Posterior vena cava (tissue), 2 donors: ENCODE results near the gene PLA2G12B. TPM values are rescaled to one million over a fixed set of nuclear protein-coding genes. Genes with fewer than 3 reads are reported as not detected.

Source experiments
- DNase-seq: peaks from one replicate; pipeline ENCODE4 v3.0.0-alpha.2; 2020; ENCODE audit warnings: low spot score
- intact Hi-C, 2 donors: fragments of 100-400 bp; cut with DNase I; formaldehyde crosslinking; loops; one replicate each; pipeline versions ENCODE4 v1.14.1 to v1.14.2; 2022 to 2023
- total RNA-seq, 2 donors: library from RNA; stranded (reverse); fragmentation: NEBNext Ultra II Directional; extraction: Animal tissue kit (Norgen Biotek cat#: 25700); gene quantifications; one replicate each; pipeline ENCODE4 v1.2.1, GENCODE V29; 2021
- donor health status: DM: yes; HTN: yes; CAD: no.
- donor health status: DM: yes; HTN: yes; CAD: no.

The PLA2G12B gene
- total RNA-seq, 2 donors from 2014 or later, result not detected

- intact Hi-C loops, result no loop called here
- no peak for DNase-seq
These were observed 55.1 kb downstream of the PLA2G12B start for GRCh38 chr10:72899545-72899944.

GRCh38 chr10:72898616-72899015, 56.0 kb downstream of the PLA2G12B start:
- no peak for DNase-seq
- intact Hi-C loops, result no loop called here

- intact Hi-C loops, result no loop called here
- no peak for DNase-seq
These were observed 59.3 kb downstream of the PLA2G12B start for GRCh38 chr10:72895236-72895850.

DNA sequence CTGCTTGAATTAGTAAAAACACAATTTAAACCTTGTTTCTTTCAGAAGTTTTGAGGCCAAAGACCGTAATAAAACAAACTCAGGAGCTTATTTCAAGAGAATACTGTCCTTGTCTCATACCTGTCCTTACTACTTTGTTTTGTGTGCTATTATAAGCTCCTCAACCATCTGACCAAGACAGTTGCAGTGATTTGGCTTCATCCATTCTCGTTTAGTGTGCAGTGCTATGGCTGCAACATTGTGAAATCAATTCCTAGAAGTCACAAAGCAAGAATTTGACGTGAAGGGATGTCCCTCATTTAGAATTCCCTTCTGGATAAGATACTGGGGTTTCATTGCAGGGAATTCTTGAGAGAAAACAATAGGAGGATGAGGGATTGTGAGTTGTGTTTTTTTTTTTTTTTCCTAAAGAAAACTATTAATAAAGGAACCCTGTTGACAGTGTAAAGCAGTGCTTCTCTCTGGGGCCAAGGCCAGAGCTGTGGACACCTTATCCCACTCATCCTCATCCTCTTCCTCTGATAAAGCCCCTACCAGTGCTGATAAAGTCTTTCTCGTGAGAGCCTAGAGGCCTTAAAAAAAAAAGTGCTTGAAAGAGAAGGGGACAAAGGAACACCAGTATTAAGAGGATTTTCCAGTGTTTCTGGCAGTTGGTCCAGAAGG, 61.3 kb downstream of the PLA2G12B start, which contains the start of gene OIT3:
OIT3 (plus strand) TSS at position 604 of the 663 bp plus-strand sequence. CDS start 60 bp downstream, outside the sequence.
- no peak for DNase-seq
- intact Hi-C loops, result no loop called here

DNA sequence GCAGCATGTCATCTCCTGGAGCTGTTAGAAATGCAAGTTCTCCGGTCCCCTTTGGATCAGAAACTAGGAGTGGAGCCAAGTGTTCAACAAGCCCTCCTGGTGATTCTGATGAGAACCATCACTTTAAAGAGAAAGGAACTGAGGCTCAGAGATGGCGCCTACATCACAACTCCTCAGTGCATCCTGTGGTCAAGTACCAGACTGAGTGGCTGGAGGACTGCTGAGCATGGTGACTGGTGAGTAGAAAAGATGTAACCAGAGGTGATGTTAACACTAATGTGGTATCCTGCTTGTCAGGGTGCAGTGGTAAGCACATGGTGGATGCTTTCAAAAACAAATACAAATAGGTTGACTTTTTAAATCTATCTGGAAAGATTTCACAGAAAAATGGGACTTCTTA, 64.5 kb downstream of the PLA2G12B start:
- intact Hi-C loops, result no loop called here
- no peak for DNase-seq

DNA sequence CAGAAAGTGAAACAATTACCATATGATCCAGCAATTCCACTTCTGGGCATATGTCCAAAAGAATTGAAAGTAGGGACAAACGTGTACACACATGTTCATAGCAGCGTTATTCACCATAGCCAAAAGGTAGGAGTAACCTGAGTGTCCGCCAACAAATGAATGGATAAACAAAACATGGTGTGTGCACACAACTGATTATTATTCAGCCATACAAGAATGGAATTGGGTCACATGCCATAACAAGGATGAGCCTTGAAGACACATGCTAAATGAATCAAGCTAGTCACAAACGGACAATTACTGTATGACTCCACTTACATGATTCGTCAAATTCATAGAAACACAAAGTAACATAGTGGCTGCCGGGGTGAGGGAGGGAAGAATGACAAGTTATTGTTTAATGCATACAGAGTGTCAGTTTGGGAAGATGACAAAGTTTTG, 65.2 kb downstream of the PLA2G12B start:
- DNase-seq, result no peak
- intact Hi-C loops, result no loop called here

DNA sequence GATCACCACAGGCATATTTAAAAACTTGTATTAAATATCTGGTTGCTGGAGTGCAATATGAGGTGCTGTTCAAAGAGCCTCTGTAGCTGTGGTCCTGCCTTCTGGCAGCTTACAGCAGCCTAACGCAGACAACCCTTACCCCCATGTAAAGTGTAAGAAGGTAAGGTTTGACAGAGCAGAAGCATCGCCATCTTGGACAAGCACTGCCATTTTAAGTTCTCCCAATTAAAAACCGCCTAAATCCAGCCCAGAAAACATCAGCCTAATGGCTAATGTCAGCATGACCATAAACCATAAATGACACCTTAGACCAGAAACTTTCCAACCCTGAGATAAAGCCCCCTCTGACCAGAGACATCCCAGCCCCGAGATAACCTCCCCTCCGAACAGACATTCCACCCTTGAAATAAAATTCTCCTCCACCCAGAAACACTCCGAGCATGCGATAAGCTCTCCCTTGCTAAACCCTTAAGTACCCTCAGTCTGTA, 66.4 kb downstream of the PLA2G12B start:
- intact Hi-C loops, result no loop called here
- no peak for DNase-seq

- intact Hi-C loops, result no loop called here
- no peak for DNase-seq
These were observed 67.6 kb downstream of the PLA2G12B start for GRCh38 chr10:72887043-72887442.

GRCh38 chr10:72886621-72887020, 68.0 kb downstream of the PLA2G12B start:
- no peak for DNase-seq
- intact Hi-C loops, result no loop called here

- no peak for DNase-seq
- intact Hi-C loops, result no loop called here
These were observed 68.7 kb downstream of the PLA2G12B start for GRCh38 chr10:72885953-72886352.

Other genes starting within 250 kb of the PLA2G12B start
- not detected for gene OIT3, start 61.1 kb downstream of the PLA2G12B start, total RNA-seq
- 10 to 100 TPM; 33.3 to 35.0 TPM for gene P4HA1, start 142.1 kb upstream of the PLA2G12B start, total RNA-seq
- gene NUDT13, start 155.6 kb upstream of the PLA2G12B start, total RNA-seq, result 1 to 10 TPM; 2.0 to 2.1 TPM
- 10 to 100 TPM; 22.0 to 23.3 TPM for gene ECD, start 213.2 kb upstream of the PLA2G12B start, total RNA-seq
- gene FAM149B1, start 213.3 kb upstream of the PLA2G12B start, total RNA-seq, result 10 to 100 TPM; 18.7 to 21.2 TPM